Thyroid gland (tissue), 4 donors: Measurements from ENCODE around the gene ZNF76. TPM values are rescaled to one million over a fixed set of nuclear protein-coding genes. Genes with fewer than 3 reads are reported as not detected.

ENCODE experiments used
- DNase-seq, 2 donors: peaks; one replicate each; pipeline ENCODE4 v3.0.0-alpha.2; 2019
- H3K27ac ChIP-seq, 3 donors: fragments of 200-600 bp; sonication (generic); 1 replicate in 2 of 3; 2 replicates in 1 of 3; pipeline ENCODE4 v1.5.1; 2016 to 2019; ENCODE audit warnings: mild to moderate bottlenecking in 1 of 3, moderate library complexity in 1 of 3
- H3K27me3 ChIP-seq: fragments of 200-600 bp; sonication (generic); one replicate; pipeline ENCODE4 v1.5.1; 2019
- H3K36me3 ChIP-seq, 2 donors: fragments of 200-600 bp; sonication (generic); one replicate each; pipeline ENCODE4 v1.5.1; 2016 to 2019
- H3K4me1 ChIP-seq, 2 donors: fragments of 200-600 bp; sonication (generic); one replicate each; pipeline ENCODE4 v1.5.1; 2017 to 2019
- H3K4me3 ChIP-seq, 3 donors: fragments of 200-600 bp; sonication (generic); replicated peaks in 1 of 3; 1 replicate in 2 of 3; 2 replicates in 1 of 3; pipeline ENCODE4 v1.5.1; 2016; ENCODE audit warnings: mild to moderate bottlenecking in 1 of 3
- H3K9me3 ChIP-seq: fragments of 200-600 bp; sonication (generic); one replicate; pipeline ENCODE4 v1.5.1; 2017
- CTCF ChIP-seq, 6 experiments: fragments of 200-600 bp in 3 of 6; fragments of 450-650 bp in 3 of 6; sonication (generic) in 3 of 6; IDR thresholded peaks; one replicate each; pipeline ENCODE4 v1.5.1; 2016 to 2019; ENCODE audit warnings: antibody characterized with exemption in 6 of 6, mild to moderate bottlenecking in 2 of 6, inconsistent platforms in 1 of 6, moderate library complexity in 1 of 6
- POLR2A ChIP-seq, 2 donors: fragments of 450-650 bp; IDR thresholded peaks; one replicate each; pipeline ENCODE4 v1.6.1; 2017; ENCODE audit warnings: antibody characterized with exemption in 2 of 2, mild to moderate bottlenecking in 2 of 2, moderate library complexity in 1 of 2
- WGBS, 2 donors: methylation state at CpG; one replicate each; pipeline ENCODE4 v1.1.5; 2017; 5-methylcytosine and 5-hydroxymethylcytosine counted together
- intact Hi-C: fragments of 100-400 bp; cut with DNase I; formaldehyde crosslinking; loops from one replicate; pipeline ENCODE4 v1.15.1; 2023
- total RNA-seq, 4 donors: library from RNA; depleted of rRNA; stranded (reverse); fragments of >200 nt; gene quantifications; one replicate each; pipeline ENCODE4 v1.2.3, GENCODE V29; 2016

ZNF76 gene
- total RNA-seq, 4 donors from 2014 or later, result 54.3 to 81.7 (median 71.6) TPM

GRCh38 chr6:35253249-35253648 lies 6.3 kb upstream of the ZNF76 start:
- Histone ChIP-seq H3K4me1 (peaks cover 7% of the 10 kb centered on the region in 2 donors), H3K4me3 (no peak overlapping the region), H3K27me3 (no peaks in the 10 kb centered on the region), H3K9me3 (no peaks in the 10 kb centered on the region), H3K36me3 (no peaks in the 10 kb centered on the region), H3K27ac (no peak overlapping the region)
- intact Hi-C loops, result no loop called here
- TF ChIP-seq CTCF (IDR thresholded peaks at IDR 0.05) (no peak), POLR2A (IDR thresholded peaks at IDR 0.05) (no peak)
- no peak for DNase-seq
- WGBS, 2 donors, result 75 to 89% methylated on average over 1 of the region's 1 CpG

- Histone ChIP-seq H3K36me3 (no peaks in the 10 kb centered on the region), H3K4me1 (peaks cover 17 to 32% of the 10 kb centered on the region in 2 donors), H3K27ac (peak overlapping the region in 2 of 3 donors; percentile 95 to 98), H3K4me3 (peak overlapping the region in 1 of 3 donors; percentile 84), H3K27me3 (no peaks in the 10 kb centered on the region), H3K9me3 (no peaks in the 10 kb centered on the region)
- intact Hi-C loops, result no loop called here
- TF ChIP-seq POLR2A (IDR thresholded peaks at IDR 0.05) (no peak), CTCF (IDR thresholded peaks at IDR 0.05) (no peak)
- DNase-seq, result no peak
- 53 to 60% methylated on average over 7 of the region's 7 CpGs for WGBS, 2 donors
These were observed 1.2 kb upstream of the ZNF76 start for GRCh38 chr6:35258336-35258735.

- intact Hi-C loops, result no loop called here
- 0 to 1% methylated on average over 11 to 20 of the region's 20 CpGs for WGBS, 2 donors
- Histone ChIP-seq H3K4me3 (peak overlapping the region; percentile 17 to 84 (median 70)), H3K27ac (peak overlapping the region; percentile 95 to 99 (median 98)), H3K9me3 (no peaks in the 10 kb centered on the region), H3K4me1 (peaks cover 22 to 37% of the 10 kb centered on the region in 2 donors), H3K36me3 (no peaks in the 10 kb centered on the region), H3K27me3 (no peaks in the 10 kb centered on the region)
- TF ChIP-seq CTCF (IDR thresholded peaks at IDR 0.05), result no peak
- TF ChIP-seq POLR2A (IDR thresholded peaks at IDR 0.05), result no peak
- DNase-seq, result no peak
These were observed 709 bp upstream of the ZNF76 start for GRCh38 chr6:35258858-35259193.

- Histone ChIP-seq H3K36me3 (no peaks in the 10 kb centered on the region), H3K9me3 (no peaks in the 10 kb centered on the region), H3K27ac (peak overlapping the region; percentile 95 to 99 (median 98)), H3K27me3 (no peaks in the 10 kb centered on the region), H3K4me1 (peaks cover 26 to 50% of the 10 kb centered on the region in 2 donors), H3K4me3 (peak overlapping the region; percentile 54 to 84 (median 70))
- WGBS, 2 donors, result 5% methylated on average over 17 of the region's 23 CpGs
- TF ChIP-seq CTCF (IDR thresholded peaks at IDR 0.05), result no peak
- TF ChIP-seq POLR2A (IDR thresholded peaks at IDR 0.05), result no peak
- peak; percentile 74 to 84 for DNase-seq
- intact Hi-C loops, result no loop called here
These were observed 534 bp downstream of the ZNF76 start for GRCh38 chr6:35259948-35260590.
